PC-9 (cell line): ENCODE results near the gene CKAP5.
"Not testable (repeated sequence)": the region's sequence is repeated elsewhere in the genome, so short reads cannot be mapped to it uniquely, and the experiment has no call there.

Experiments
- EZH2 ChIP-seq: fragments of 200-600 bp; sonication (generic); IDR thresholded peaks from 2 replicates; pipeline ENCODE4 v1.8.0; 2017; ENCODE audit warnings: antibody characterized with exemption, low read depth
- TF ChIP-seq, protein P1 (sequence below): fragments of 200-600 bp; sonication (generic); conservative IDR thresholded peaks from 2 replicates; pipeline ENCODE4 v1.6.1; 2017; ENCODE audit warnings: mixed run types, antibody characterized with exemption, mild to moderate bottlenecking, moderate library complexity

DNA sequence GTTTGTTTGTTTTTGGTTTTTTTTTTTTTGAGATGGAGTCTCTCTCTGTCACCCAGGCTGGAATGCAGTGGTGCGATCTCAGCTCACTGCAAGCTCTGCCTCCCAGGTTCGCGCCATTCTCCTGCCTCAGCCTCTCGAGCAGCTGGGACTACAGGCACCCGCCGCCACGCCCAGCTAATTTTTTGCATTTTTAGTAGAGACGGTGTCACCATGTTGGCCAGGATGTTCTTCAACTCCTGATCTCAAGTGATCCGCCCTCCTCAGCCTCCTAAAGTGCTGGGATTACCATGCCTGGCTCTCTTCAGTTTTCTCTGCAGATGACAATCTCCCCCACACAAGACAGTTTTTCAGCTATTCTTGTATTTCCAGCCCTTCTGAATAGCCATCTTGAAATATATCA lies 136.7 kb downstream of the CKAP5 start:
- TF ChIP-seq, protein P1, sequence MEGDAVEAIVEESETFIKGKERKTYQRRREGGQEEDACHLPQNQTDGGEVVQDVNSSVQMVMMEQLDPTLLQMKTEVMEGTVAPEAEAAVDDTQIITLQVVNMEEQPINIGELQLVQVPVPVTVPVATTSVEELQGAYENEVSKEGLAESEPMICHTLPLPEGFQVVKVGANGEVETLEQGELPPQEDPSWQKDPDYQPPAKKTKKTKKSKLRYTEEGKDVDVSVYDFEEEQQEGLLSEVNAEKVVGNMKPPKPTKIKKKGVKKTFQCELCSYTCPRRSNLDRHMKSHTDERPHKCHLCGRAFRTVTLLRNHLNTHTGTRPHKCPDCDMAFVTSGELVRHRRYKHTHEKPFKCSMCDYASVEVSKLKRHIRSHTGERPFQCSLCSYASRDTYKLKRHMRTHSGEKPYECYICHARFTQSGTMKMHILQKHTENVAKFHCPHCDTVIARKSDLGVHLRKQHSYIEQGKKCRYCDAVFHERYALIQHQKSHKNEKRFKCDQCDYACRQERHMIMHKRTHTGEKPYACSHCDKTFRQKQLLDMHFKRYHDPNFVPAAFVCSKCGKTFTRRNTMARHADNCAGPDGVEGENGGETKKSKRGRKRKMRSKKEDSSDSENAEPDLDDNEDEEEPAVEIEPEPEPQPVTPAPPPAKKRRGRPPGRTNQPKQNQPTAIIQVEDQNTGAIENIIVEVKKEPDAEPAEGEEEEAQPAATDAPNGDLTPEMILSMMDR = not testable (repeated sequence)
- not testable (repeated sequence) for TF ChIP-seq EZH2
